ENCODE results near the gene ZBED5. TPM values are rescaled to one million over a fixed set of nuclear protein-coding genes. Genes with fewer than 3 reads are reported as not detected.

Gene ZBED5
- total RNA-seq, 8 experiments from 2014 or later: 21.7 to 65.3 (median 52.0) TPM

- WGBS, 10 experiments: 96 to 100% (median 100%) methylated on average over 1 to 3 of the region's 3 CpGs; no CpG with 5 or more reads in 6 of the 10 experiments
- in situ Hi-C loops (cut with MboI; ENCODE audit: low pct_unique_long_range_greater_than_20kb in 2 of 9, low sequenced_read_pairs in 9 of 9, unreplicated experiment in 9 of 9): no loop called here
- ATAC-seq (replicated peaks in 6 of 8): no peak
- Histone ChIP-seq H3K27ac (no peak overlapping the region), H3K4me1 (replicated peaks in 1 of 2) (no peaks in the 10 kb centered on the region), H3K4me3 (no peak overlapping the region)
Measured at GRCh38 chr11:10868352-10868751, 10.5 kb upstream of the ZBED5 start.

GRCh38 chr11:10866893-10867331 lies 9.1 kb upstream of the ZBED5 start:
- in situ Hi-C loops (cut with MboI; ENCODE audit: low pct_unique_long_range_greater_than_20kb in 2 of 9, low sequenced_read_pairs in 9 of 9, unreplicated experiment in 9 of 9): no loop called here

GRCh38 chr11:10865837-10866270 lies 8.0 kb upstream of the ZBED5 start:
- Histone ChIP-seq H3K4me3 (no peak overlapping the region), H3K27ac (no peak overlapping the region), H3K4me1 (replicated peaks in 1 of 2) (peaks cover 0 to 2% of the 10 kb centered on the region in 2 donors)
- ATAC-seq (replicated peaks in 6 of 8): no peak
- in situ Hi-C loops (cut with MboI; ENCODE audit: low pct_unique_long_range_greater_than_20kb in 2 of 9, low sequenced_read_pairs in 9 of 9, unreplicated experiment in 9 of 9): no loop called here

More at GRCh38 chr11:10866893-10867331, 9.1 kb upstream of the ZBED5 start:
- no peak overlapping the region for H3K27ac ChIP-seq
- H3K4me3 ChIP-seq: no peak overlapping the region
- WGBS, 10 experiments: 12 to 97% (median 77%) methylated on average over 1 to 10 of the region's 10 CpGs
- ATAC-seq (replicated peaks in 6 of 8): peak in 3 of 8 experiments; percentile 50 to 59 (median 52)
- H3K4me1 ChIP-seq (replicated peaks in 1 of 2): peaks cover 0 to 2% of the 10 kb centered on the region in 2 donors

GRCh38 chr11:10864688-10865087 lies 6.8 kb upstream of the ZBED5 start:
- 0 to 100% (median 85%) methylated on average over 1 to 2 of the region's 2 CpGs; no CpG with 5 or more reads in 2 of the 10 experiments for WGBS, 10 experiments
- Histone ChIP-seq H3K4me1 (replicated peaks in 1 of 2) (peaks cover 5 to 6% of the 10 kb centered on the region in 2 donors), H3K27ac (no peak overlapping the region), H3K4me3 (no peak overlapping the region)
- no peak for ATAC-seq (replicated peaks in 6 of 8)
- in situ Hi-C loops (cut with MboI; ENCODE audit: low pct_unique_long_range_greater_than_20kb in 2 of 9, low sequenced_read_pairs in 9 of 9, unreplicated experiment in 9 of 9): no loop called here

GRCh38 chr11:10862446-10862845 lies 4.6 kb upstream of the ZBED5 start:
- ATAC-seq (replicated peaks in 6 of 8): no peak
- WGBS, 10 experiments: 18 to 100% (median 83%) methylated on average over 1 of the region's 1 CpG; no CpG with 5 or more reads in 4 of the 10 experiments
- in situ Hi-C loops (cut with MboI; ENCODE audit: low pct_unique_long_range_greater_than_20kb in 2 of 9, low sequenced_read_pairs in 9 of 9, unreplicated experiment in 9 of 9): no loop called here
- Histone ChIP-seq H3K27ac (no peak overlapping the region), H3K4me1 (replicated peaks in 1 of 2) (peaks cover 5 to 6% of the 10 kb centered on the region in 2 donors), H3K4me3 (no peak overlapping the region)

GRCh38 chr11:10861799-10862198 lies 3.9 kb upstream of the ZBED5 start:
- in situ Hi-C loops (cut with MboI; ENCODE audit: low pct_unique_long_range_greater_than_20kb in 2 of 9, low sequenced_read_pairs in 9 of 9, unreplicated experiment in 9 of 9): no loop called here
- Histone ChIP-seq H3K4me1 (replicated peaks in 1 of 2) (peaks cover 5 to 6% of the 10 kb centered on the region in 2 donors), H3K27ac (no peak overlapping the region), H3K4me3 (no peak overlapping the region)
- ATAC-seq (replicated peaks in 6 of 8): no peak
- 40 to 100% (median 100%) methylated on average over 1 of the region's 1 CpG; no CpG with 5 or more reads in 4 of the 10 experiments for WGBS, 10 experiments

GRCh38 chr11:10861047-10861446 lies 3.2 kb upstream of the ZBED5 start:
- Histone ChIP-seq H3K4me1 (replicated peaks in 1 of 2) (peaks cover 7 to 9% of the 10 kb centered on the region in 2 donors), H3K4me3 (no peak overlapping the region), H3K27ac (no peak overlapping the region)
- no peak for ATAC-seq (replicated peaks in 6 of 8)
- in situ Hi-C loops (cut with MboI; ENCODE audit: low pct_unique_long_range_greater_than_20kb in 2 of 9, low sequenced_read_pairs in 9 of 9, unreplicated experiment in 9 of 9): no loop called here

GRCh38 chr11:10858439-10859325 lies 829 bp upstream of the ZBED5 start:
- H3K27ac ChIP-seq: peak overlapping the region; percentile 84 to 96
- ATAC-seq (replicated peaks in 6 of 8): peak; percentile 44 to 56 (median 50)
- in situ Hi-C loops (cut with MboI; ENCODE audit: low pct_unique_long_range_greater_than_20kb in 2 of 9, low sequenced_read_pairs in 9 of 9, unreplicated experiment in 9 of 9): no loop called here
- H3K4me1 ChIP-seq (replicated peaks in 1 of 2): peaks cover 13 to 16% of the 10 kb centered on the region in 2 donors
- H3K4me3 ChIP-seq: peak overlapping the region; percentile 56 to 89 (median 74)
- 0 to 3% (median 0%) methylated on average over 1 to 22 of the region's 46 CpGs for WGBS, 10 experiments

GRCh38 chr11:10857459-10857708 lies 469 bp downstream of the ZBED5 start:
- H3K4me3 ChIP-seq: peak overlapping the region; percentile 56 to 89 (median 74)
- peak overlapping the region; percentile 91 to 95 for H3K27ac ChIP-seq
- H3K4me1 ChIP-seq (replicated peaks in 1 of 2): peaks cover 11 to 16% of the 10 kb centered on the region in 2 donors
- ATAC-seq (replicated peaks in 6 of 8): no peak
- 0% methylated on average over 1 to 10 of the region's 14 CpGs; no CpG with 5 or more reads in 6 of the 10 experiments for WGBS, 10 experiments
- in situ Hi-C loops (cut with MboI; ENCODE audit: low pct_unique_long_range_greater_than_20kb in 2 of 9, low sequenced_read_pairs in 9 of 9, unreplicated experiment in 9 of 9): no loop called here

GRCh38 chr11:10856689-10857458 lies 979 bp downstream of the ZBED5 start:
- 0 to 13% (median 0%) methylated on average over 1 to 11 of the region's 17 CpGs; no CpG with 5 or more reads in 1 of the 10 experiments for WGBS, 10 experiments
- in situ Hi-C loops (cut with MboI; ENCODE audit: low pct_unique_long_range_greater_than_20kb in 2 of 9, low sequenced_read_pairs in 9 of 9, unreplicated experiment in 9 of 9): no loop called here
- Histone ChIP-seq H3K4me1 (replicated peaks in 1 of 2) (peaks cover 11 to 16% of the 10 kb centered on the region in 2 donors), H3K27ac (peak overlapping the region; percentile 91 to 95), H3K4me3 (peak overlapping the region; percentile 56 to 89 (median 74))
- peak in 3 of 8 experiments; percentile 6 to 9 (median 8) for ATAC-seq (replicated peaks in 6 of 8)

GRCh38 chr11:10855295-10855694 lies 2.6 kb downstream of the ZBED5 start:
- Histone ChIP-seq H3K4me3 (no peak overlapping the region), H3K4me1 (replicated peaks in 1 of 2) (peaks cover 11 to 16% of the 10 kb centered on the region in 2 donors), H3K27ac (no peak overlapping the region)
- WGBS, 10 experiments: 90 to 100% (median 100%) methylated on average over 1 to 2 of the region's 2 CpGs; no CpG with 5 or more reads in 2 of the 10 experiments
- in situ Hi-C loops (cut with MboI; ENCODE audit: low pct_unique_long_range_greater_than_20kb in 2 of 9, low sequenced_read_pairs in 9 of 9, unreplicated experiment in 9 of 9): no loop called here
- ATAC-seq (replicated peaks in 6 of 8): no peak

- WGBS, 10 experiments: 83 to 100% (median 95%) methylated on average over 1 to 3 of the region's 3 CpGs; no CpG with 5 or more reads in 4 of the 10 experiments
- in situ Hi-C loops (cut with MboI; ENCODE audit: low pct_unique_long_range_greater_than_20kb in 2 of 9, low sequenced_read_pairs in 9 of 9, unreplicated experiment in 9 of 9): no loop called here
- Histone ChIP-seq H3K4me1 (replicated peaks in 1 of 2) (no peaks in the 10 kb centered on the region), H3K4me3 (no peak overlapping the region), H3K27ac (no peak overlapping the region)
- no peak for ATAC-seq (replicated peaks in 6 of 8)
Measured at GRCh38 chr11:10847960-10848860, 9.6 kb downstream of the ZBED5 start.

Measured in motor neuron (in vitro differentiated cells).